Effector CD4-positive, alpha-beta T cell (primary cell): ENCODE data around the gene PELI2.

Experiments
- DNase-seq: peaks from one replicate; pipeline ENCODE4 v3.0.0-alpha.2; 2020

The PELI2 gene

GRCh38 chr14:56210571-56210970 lies 92.4 kb downstream of the PELI2 start:
- DNase-seq: no peak

- no peak for DNase-seq
Observed at GRCh38 chr14:56211084-56211483, 92.9 kb downstream of the PELI2 start.

- no peak for DNase-seq
Observed at GRCh38 chr14:56211844-56212243, 93.6 kb downstream of the PELI2 start.

GRCh38 chr14:56212521-56212920 lies 94.3 kb downstream of the PELI2 start:
- DNase-seq: no peak

GRCh38 chr14:56213306-56213705 lies 95.1 kb downstream of the PELI2 start:
- DNase-seq: no peak

GRCh38 chr14:56215180-56215579 lies 97.0 kb downstream of the PELI2 start:
- no peak for DNase-seq

- DNase-seq: no peak
Observed at GRCh38 chr14:56216626-56217379, 98.6 kb downstream of the PELI2 start.

- no peak for DNase-seq
Observed at GRCh38 chr14:56217380-56218045, 99.3 kb downstream of the PELI2 start.

- DNase-seq: no peak
Observed at GRCh38 chr14:56219666-56220413, 101.6 kb downstream of the PELI2 start.

- no peak for DNase-seq
Observed at GRCh38 chr14:56221382-56222128, 103.3 kb downstream of the PELI2 start.

- no peak for DNase-seq
Observed at GRCh38 chr14:56224229-56224628, 106.0 kb downstream of the PELI2 start.

- DNase-seq: no peak
Observed at GRCh38 chr14:56224691-56225681, 106.8 kb downstream of the PELI2 start.

- no peak for DNase-seq
Observed at GRCh38 chr14:56235388-56235787, 117.2 kb downstream of the PELI2 start.

- DNase-seq: no peak
Observed at GRCh38 chr14:56237398-56237797, 119.2 kb downstream of the PELI2 start.

GRCh38 chr14:56241461-56241860 lies 123.2 kb downstream of the PELI2 start:
- DNase-seq: no peak

GRCh38 chr14:56243110-56243509 lies 124.9 kb downstream of the PELI2 start:
- no peak for DNase-seq

GRCh38 chr14:56244138-56244789 lies 126.1 kb downstream of the PELI2 start:
- no peak for DNase-seq

- no peak for DNase-seq
Observed at GRCh38 chr14:56247495-56248200, 129.4 kb downstream of the PELI2 start.

GRCh38 chr14:56248442-56248841 lies 130.2 kb downstream of the PELI2 start:
- no peak for DNase-seq

- no peak for DNase-seq
Observed at GRCh38 chr14:56261046-56261445, 142.8 kb downstream of the PELI2 start.

GRCh38 chr14:56262530-56262929 lies 144.3 kb downstream of the PELI2 start:
- DNase-seq: no peak
